Right lobe of liver (tissue), 4 donors: ENCODE results near the gene GRIN2A.

ENCODE experiments used
- CTCF ChIP-seq, 4 donors: fragments of 200-600 bp in 3 of 4; fragments of 450-650 bp in 1 of 4; IDR thresholded peaks; one replicate each; pipeline versions ENCODE4 v1.5.1 to v1.8.0; 2016 to 2022; ENCODE audit warnings: antibody characterized with exemption in 4 of 4, mild to moderate bottlenecking in 2 of 4
- POLR2A ChIP-seq: fragments of 450-650 bp; IDR thresholded peaks from one replicate; pipeline ENCODE4 v1.6.1; 2017; ENCODE audit warnings: antibody characterized with exemption, mild to moderate bottlenecking
- donor health status: DM: no; HTN: no; CAD: no.
- donor health status: DM: no; HTN: no; CAD: no.
- donor health status: DM: no; HTN: yes; CAD: no.

- no peak for TF ChIP-seq CTCF (IDR thresholded peaks at IDR 0.05)
- no peak for TF ChIP-seq POLR2A
Measured at GRCh38 chr16:10228779-10229178, 46.6 kb upstream of the GRIN2A start.
